ENCODE data around the gene TFF2. TPM values are rescaled to one million over a fixed set of nuclear protein-coding genes. Genes with fewer than 3 reads are reported as not detected.

Gene TFF2
- total and polyA plus RNA-seq, 2 donors from 2014 or later: not detected

DNA sequence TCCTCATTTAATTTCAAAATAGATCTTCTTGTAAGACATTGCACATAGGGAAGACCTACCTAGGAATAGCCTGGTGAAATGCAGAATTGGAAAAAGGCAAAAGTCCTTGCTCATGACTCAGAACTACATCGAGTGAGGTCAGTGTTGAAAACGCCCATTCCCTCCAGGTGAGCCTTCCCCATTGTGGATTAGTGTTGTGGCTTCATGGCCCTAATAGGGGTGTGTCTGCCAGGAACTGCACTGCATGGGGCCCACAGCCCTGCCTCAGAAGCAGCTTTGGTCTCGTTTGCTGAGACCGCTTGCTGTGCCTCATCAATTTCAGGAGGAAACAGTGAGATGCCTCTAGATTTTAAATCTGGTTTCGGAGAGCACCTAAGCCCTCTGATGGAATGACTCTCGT is 52.6 kb downstream of the TFF2 start:
- intact Hi-C loops (cut with DNase I): no loop called here
- no peak for FAIRE-seq
- no peaks in the 10 kb centered on the region for H3K27me3 ChIP-seq (ENCODE audit: control insufficient read depth, insufficient read depth, low read length)
- H3K9me3 ChIP-seq (ENCODE audit: control insufficient read depth in 2 of 3, insufficient read depth in 1 of 3, low read length in 3 of 3): peaks cover 0 to 4% (median 0%) of the 10 kb centered on the region in 3 donors
- no peak overlapping the region for H3K4me3 ChIP-seq (ENCODE audit: low read length in 3 of 3)
- H3K4me1 ChIP-seq (ENCODE audit: control insufficient read depth in 2 of 3, insufficient read depth in 2 of 3, low read depth in 1 of 3, low read length in 3 of 3): no peaks in the 10 kb centered on the region
- no peak overlapping the region for H3K9ac ChIP-seq (ENCODE audit: low read length in 3 of 3)
- DNase-seq: peak in 1 of 5 donors; percentile 39
- TF ChIP-seq, protein P1, sequence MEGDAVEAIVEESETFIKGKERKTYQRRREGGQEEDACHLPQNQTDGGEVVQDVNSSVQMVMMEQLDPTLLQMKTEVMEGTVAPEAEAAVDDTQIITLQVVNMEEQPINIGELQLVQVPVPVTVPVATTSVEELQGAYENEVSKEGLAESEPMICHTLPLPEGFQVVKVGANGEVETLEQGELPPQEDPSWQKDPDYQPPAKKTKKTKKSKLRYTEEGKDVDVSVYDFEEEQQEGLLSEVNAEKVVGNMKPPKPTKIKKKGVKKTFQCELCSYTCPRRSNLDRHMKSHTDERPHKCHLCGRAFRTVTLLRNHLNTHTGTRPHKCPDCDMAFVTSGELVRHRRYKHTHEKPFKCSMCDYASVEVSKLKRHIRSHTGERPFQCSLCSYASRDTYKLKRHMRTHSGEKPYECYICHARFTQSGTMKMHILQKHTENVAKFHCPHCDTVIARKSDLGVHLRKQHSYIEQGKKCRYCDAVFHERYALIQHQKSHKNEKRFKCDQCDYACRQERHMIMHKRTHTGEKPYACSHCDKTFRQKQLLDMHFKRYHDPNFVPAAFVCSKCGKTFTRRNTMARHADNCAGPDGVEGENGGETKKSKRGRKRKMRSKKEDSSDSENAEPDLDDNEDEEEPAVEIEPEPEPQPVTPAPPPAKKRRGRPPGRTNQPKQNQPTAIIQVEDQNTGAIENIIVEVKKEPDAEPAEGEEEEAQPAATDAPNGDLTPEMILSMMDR (IDR thresholded peaks at IDR 0.05; ENCODE audit: borderline replicate concordance, extremely low read depth, insufficient read depth): no peak
- no peak overlapping the region for H3K27ac ChIP-seq (ENCODE audit: low read depth in 2 of 2, low read length in 2 of 2)
- H3K36me3 ChIP-seq (ENCODE audit: control insufficient read depth in 2 of 3, insufficient read depth in 3 of 3, low read length in 3 of 3): peaks cover 0 to 5% (median 4%) of the 10 kb centered on the region in 3 donors

- DNase-seq: no peak
- peaks cover 0 to 13% (median 4%) of the 10 kb centered on the region in 3 donors for H3K36me3 ChIP-seq (ENCODE audit: control insufficient read depth in 2 of 3, insufficient read depth in 3 of 3, low read length in 3 of 3)
- FAIRE-seq: no peak
- TF ChIP-seq, protein P1 (IDR thresholded peaks at IDR 0.05; ENCODE audit: borderline replicate concordance, extremely low read depth, insufficient read depth): no peak
- H3K4me1 ChIP-seq (ENCODE audit: control insufficient read depth in 2 of 3, insufficient read depth in 2 of 3, low read depth in 1 of 3, low read length in 3 of 3): no peaks in the 10 kb centered on the region
- peaks cover 0 to 10% (median 0%) of the 10 kb centered on the region in 3 donors for H3K9me3 ChIP-seq (ENCODE audit: control insufficient read depth in 2 of 3, insufficient read depth in 1 of 3, low read length in 3 of 3)
- H3K27ac ChIP-seq (ENCODE audit: low read depth in 2 of 2, low read length in 2 of 2): no peak overlapping the region
- H3K4me3 ChIP-seq (ENCODE audit: low read length in 3 of 3): no peak overlapping the region
- H3K9ac ChIP-seq (ENCODE audit: low read length in 3 of 3): no peak overlapping the region
- intact Hi-C loops (cut with DNase I): no loop called here
- H3K27me3 ChIP-seq (ENCODE audit: control insufficient read depth, insufficient read depth, low read length): no peaks in the 10 kb centered on the region
These were observed 53.4 kb downstream of the TFF2 start for GRCh38 chr21:42297377-42297776.

DNA sequence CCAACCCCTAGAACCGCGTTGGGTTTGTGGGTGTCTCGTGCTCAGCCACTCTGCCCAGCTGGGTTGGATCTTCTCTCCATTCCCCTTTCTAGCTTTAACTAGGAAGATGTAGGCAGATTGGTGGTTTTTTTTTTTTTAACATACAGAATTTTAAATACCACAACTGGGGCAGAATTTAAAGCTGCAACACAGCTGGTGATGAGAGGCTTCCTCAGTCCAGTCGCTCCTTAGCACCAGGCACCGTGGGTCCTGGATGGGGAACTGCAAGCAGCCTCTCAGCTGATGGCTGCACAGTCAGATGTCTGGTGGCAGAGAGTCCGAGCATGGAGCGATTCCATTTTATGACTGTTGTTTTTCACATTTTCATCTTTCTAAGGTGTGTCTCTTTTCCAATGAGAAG is 54.3 kb downstream of the TFF2 start:
- DNase-seq: peak in 1 of 5 donors; percentile 26
- intact Hi-C loops (cut with DNase I): no loop called here
- H3K36me3 ChIP-seq (ENCODE audit: control insufficient read depth in 2 of 3, insufficient read depth in 3 of 3, low read length in 3 of 3): peaks cover 0 to 14% (median 4%) of the 10 kb centered on the region in 3 donors

More for the DNA sequence above, 54.3 kb downstream of the TFF2 start:
- H3K4me1 ChIP-seq (ENCODE audit: control insufficient read depth in 2 of 3, insufficient read depth in 2 of 3, low read depth in 1 of 3, low read length in 3 of 3): no peaks in the 10 kb centered on the region
- H3K4me3 ChIP-seq (ENCODE audit: low read length in 3 of 3): no peak overlapping the region
- no peaks in the 10 kb centered on the region for H3K27me3 ChIP-seq (ENCODE audit: control insufficient read depth, insufficient read depth, low read length)
- no peak for FAIRE-seq
- peaks cover 0 to 10% (median 0%) of the 10 kb centered on the region in 3 donors for H3K9me3 ChIP-seq (ENCODE audit: control insufficient read depth in 2 of 3, insufficient read depth in 1 of 3, low read length in 3 of 3)
- TF ChIP-seq, protein P1 (IDR thresholded peaks at IDR 0.05; ENCODE audit: borderline replicate concordance, extremely low read depth, insufficient read depth): no peak
- H3K27ac ChIP-seq (ENCODE audit: low read depth in 2 of 2, low read length in 2 of 2): no peak overlapping the region
- no peak overlapping the region for H3K9ac ChIP-seq (ENCODE audit: low read length in 3 of 3)

Other genes with a start within 250 kb of the TFF2 start
- gene ABCG1, start 131.9 kb downstream of the TFF2 start, total RNA-seq: 27.6 TPM
- 5.6 TPM for gene ABCG1, start 131.9 kb downstream of the TFF2 start, polyA plus RNA-seq (ENCODE audit: insufficient read depth, low read depth, low replicate concordance)
- 22.4 TPM for gene TFF3, start 35.6 kb downstream of the TFF2 start, total RNA-seq
- 10.0 TPM for gene TFF3, start 35.6 kb downstream of the TFF2 start, polyA plus RNA-seq (ENCODE audit: insufficient read depth, low read depth, low replicate concordance)
- not detected for gene TFF1, start 15.5 kb upstream of the TFF2 start, total RNA-seq
- not detected for gene TFF1, start 15.5 kb upstream of the TFF2 start, polyA plus RNA-seq (ENCODE audit: insufficient read depth, low read depth, low replicate concordance)
- 15.4 TPM for gene TMPRSS3, start 45.1 kb upstream of the TFF2 start, total RNA-seq
- 3.0 TPM for gene TMPRSS3, start 45.1 kb upstream of the TFF2 start, polyA plus RNA-seq (ENCODE audit: insufficient read depth, low read depth, low replicate concordance)
- 2.7 TPM for gene UBASH3A, start 52.9 kb upstream of the TFF2 start, total RNA-seq
- gene UBASH3A, start 52.9 kb upstream of the TFF2 start, polyA plus RNA-seq (ENCODE audit: insufficient read depth, low read depth, low replicate concordance): not detected
- gene RSPH1, start 145.2 kb upstream of the TFF2 start, total RNA-seq: 12.0 TPM
- gene RSPH1, start 145.2 kb upstream of the TFF2 start, polyA plus RNA-seq (ENCODE audit: insufficient read depth, low read depth, low replicate concordance): 13.0 TPM
- 21.8 TPM for gene SLC37A1, start 162.9 kb upstream of the TFF2 start, total RNA-seq
- 3.4 TPM for gene SLC37A1, start 162.9 kb upstream of the TFF2 start, polyA plus RNA-seq (ENCODE audit: insufficient read depth, low read depth, low replicate concordance)

All from kidney (tissue), 14 donors.